Fibroblast of mammary gland (primary cell): ENCODE data around the gene FBXO8.

Source experiments
- DNase-seq: peaks from one replicate; pipeline ENCODE4 v3.0.0-alpha.2; 2010; ENCODE audit warnings: low read depth
- H3K4me3 ChIP-seq: 2 replicates; pipeline ENCODE4 v1.5.1; 2011; ENCODE audit warnings: low read depth, mild to moderate bottlenecking, low read length, moderate library complexity; ENCODE audit not compliant: control insufficient read depth
- TF ChIP-seq, protein P1 (sequence below): conservative IDR thresholded peaks from 2 replicates; pipeline ENCODE4 v1.5.1; 2011; ENCODE audit warnings: low read depth, low read length, inconsistent platforms; ENCODE audit not compliant: control insufficient read depth, insufficient read depth

FBXO8 gene

DNA sequence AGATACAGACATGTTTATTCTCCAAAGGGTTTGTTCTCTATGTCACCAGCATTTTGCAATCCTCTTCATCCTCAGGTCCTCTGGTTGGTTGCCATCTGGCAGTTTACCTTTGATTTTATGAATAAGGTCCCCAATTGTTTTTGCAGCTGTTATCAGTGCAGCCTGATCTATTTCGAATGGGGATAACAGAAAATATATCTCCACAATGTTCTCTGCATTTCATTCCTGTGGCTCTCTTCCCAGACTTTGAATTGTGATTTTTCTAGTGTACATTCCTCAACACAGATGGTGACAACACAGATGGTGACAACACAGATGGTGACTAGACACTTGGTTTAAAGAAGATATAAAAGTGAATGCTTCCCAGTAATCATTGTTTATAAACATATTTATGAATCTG is 74.1 kb downstream of the FBXO8 start:
- no peak for DNase-seq

DNA sequence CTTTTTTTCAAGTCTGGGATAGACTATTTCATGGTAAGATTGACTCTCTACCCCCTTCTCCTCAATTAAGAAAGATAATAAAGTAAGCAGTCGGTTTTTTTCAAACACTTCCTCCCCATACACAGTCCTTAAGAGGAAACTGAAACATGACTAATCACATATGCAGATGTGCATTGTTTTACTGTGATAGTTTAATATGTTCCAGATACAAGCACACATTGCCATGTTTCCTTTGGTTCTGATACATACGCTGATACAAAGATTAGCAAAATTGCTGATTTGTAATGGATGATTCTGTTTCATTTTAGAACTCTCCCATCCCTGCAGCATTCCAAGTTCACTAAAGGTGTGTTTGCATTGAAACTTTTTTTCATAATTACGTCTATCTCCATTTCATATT is 76.1 kb downstream of the FBXO8 start:
- DNase-seq: peak; percentile 64
- H3K4me3 ChIP-seq: no peak overlapping the region
- TF ChIP-seq, protein P1, sequence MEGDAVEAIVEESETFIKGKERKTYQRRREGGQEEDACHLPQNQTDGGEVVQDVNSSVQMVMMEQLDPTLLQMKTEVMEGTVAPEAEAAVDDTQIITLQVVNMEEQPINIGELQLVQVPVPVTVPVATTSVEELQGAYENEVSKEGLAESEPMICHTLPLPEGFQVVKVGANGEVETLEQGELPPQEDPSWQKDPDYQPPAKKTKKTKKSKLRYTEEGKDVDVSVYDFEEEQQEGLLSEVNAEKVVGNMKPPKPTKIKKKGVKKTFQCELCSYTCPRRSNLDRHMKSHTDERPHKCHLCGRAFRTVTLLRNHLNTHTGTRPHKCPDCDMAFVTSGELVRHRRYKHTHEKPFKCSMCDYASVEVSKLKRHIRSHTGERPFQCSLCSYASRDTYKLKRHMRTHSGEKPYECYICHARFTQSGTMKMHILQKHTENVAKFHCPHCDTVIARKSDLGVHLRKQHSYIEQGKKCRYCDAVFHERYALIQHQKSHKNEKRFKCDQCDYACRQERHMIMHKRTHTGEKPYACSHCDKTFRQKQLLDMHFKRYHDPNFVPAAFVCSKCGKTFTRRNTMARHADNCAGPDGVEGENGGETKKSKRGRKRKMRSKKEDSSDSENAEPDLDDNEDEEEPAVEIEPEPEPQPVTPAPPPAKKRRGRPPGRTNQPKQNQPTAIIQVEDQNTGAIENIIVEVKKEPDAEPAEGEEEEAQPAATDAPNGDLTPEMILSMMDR: no peak

More for the DNA sequence above, 74.1 kb downstream of the FBXO8 start:
- H3K4me3 ChIP-seq: no peak overlapping the region
- TF ChIP-seq, protein P1: no peak

DNA sequence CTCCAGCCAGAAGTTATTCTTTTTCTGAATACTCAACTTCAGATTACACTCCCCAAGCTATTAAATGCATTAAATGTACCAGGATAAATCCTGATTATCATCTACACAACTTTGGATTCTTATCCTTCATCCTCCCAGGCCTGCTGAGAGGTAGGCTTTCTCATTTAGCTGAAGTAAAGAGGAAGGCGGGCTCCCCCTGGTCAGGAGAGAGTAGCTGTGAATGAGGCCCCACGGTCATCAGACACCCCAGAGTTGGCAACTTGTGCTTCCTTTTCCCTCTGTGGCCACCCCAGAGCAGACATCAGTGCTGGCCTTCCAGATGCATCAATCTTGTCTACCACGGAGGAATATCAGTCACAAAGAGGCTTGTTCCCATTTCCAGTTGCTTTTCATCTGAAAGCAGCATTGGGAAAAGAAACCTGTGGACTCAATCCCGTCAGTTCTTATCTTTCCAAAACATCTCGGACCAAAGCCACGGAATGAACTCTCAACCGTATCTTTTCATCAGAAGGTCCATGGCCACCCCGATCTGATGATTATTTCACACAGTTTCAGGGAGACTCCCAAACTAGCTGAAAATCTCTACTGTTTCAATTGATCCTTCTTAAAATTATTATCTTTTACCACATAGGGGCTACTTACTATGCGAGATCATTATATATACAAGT is 79.2 kb downstream of the FBXO8 start:
- no peak for DNase-seq
- H3K4me3 ChIP-seq: no peak overlapping the region
- TF ChIP-seq, protein P1: no peak

DNA sequence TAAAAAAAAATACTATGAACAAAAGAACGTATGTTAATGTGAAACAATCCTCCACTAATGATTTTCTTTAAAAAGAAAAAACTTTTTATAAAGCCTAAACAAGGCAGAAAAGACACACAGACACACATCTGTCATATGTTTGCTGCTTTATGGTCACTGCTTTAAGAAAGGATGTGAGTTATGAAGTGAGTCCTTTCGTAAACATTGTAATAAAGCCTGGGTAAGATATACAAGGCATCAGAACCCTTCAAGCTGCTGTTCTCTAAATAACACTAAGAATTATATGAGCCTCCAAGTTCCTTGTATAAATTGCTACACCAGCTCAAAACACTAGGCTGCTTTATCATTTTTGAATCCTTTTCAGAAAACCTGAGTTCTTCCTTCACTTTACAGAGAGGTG is 81.6 kb downstream of the FBXO8 start:
- no peak overlapping the region for H3K4me3 ChIP-seq
- TF ChIP-seq, protein P1: no peak
- DNase-seq: no peak

DNA sequence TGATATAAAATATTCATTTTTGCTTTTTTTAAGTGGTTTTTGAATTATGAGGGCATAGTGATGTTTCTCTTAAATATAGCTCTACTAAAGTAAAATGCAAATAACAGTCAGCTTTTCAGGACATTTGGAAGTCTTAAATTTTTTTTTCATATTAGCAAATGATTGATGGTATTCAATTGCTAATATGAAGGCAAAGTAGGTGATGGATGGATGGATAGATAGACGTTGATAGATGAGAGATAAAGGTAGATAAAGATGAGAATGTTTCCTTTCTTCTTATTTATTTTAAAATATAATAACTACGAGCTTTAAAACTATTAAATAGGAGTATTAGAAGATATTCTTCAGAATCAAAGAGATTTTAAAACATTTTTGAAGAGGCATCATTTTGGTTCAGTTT is 83.7 kb downstream of the FBXO8 start:
- TF ChIP-seq, protein P1: no peak
- H3K4me3 ChIP-seq: no peak overlapping the region
- no peak for DNase-seq

DNA sequence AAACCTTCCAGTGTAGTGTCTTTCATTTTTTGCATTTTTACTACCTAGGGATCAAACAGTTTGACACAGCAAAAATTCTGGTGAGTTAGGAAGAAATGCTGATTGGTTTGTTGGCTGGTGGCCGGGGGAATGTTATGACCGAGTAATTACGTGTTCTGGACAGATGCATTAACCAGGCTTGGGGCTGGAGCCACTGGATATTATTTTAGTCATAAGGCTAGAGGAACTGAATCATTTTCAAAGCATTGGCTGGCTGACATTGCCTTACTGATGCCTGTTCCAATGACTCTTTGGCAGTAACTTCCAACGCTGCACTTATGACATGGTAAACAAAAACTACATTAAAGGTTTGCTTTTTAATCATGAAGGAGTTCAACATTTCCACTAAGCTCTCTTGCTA is 84.6 kb downstream of the FBXO8 start:
- H3K4me3 ChIP-seq: no peak overlapping the region
- peak; percentile 98 for DNase-seq
- TF ChIP-seq, protein P1: no peak

DNA sequence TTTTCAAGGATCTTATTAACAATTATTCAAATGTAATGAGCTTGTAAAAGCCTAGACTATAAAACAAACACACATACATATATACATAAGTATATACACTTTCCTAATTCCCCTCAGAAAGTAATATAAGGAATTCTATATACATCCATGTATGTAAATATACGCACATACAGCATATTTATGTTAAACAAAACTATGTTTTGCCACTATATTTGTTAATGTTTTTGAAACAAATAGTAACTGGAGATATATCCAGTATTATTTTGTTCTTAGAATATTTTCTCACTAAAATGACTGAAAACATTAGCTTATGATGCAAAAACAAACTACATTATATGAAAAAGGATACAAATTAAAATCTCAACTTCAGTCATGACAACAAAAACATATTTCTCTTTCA is 85.1 kb downstream of the FBXO8 start:
- DNase-seq: no peak
- TF ChIP-seq, protein P1: no peak
- H3K4me3 ChIP-seq: no peak overlapping the region
